AG04449 (cell line): ENCODE data around the gene TMEM150C.

Source experiments
- CTCF ChIA-PET: fragments of 350-600 bp; formaldehyde crosslinking; extraction: SDS; loops from one replicate; lab custom pipeline; 2021; ENCODE audit warnings: antibody characterized with exemption; lab: Yijun Ruan, JAX
- POLR2A ChIA-PET: fragments of 400-600, 350-600 bp; formaldehyde crosslinking; extraction: SDS; loops from one replicate; lab custom pipeline; 2020; ENCODE audit warnings: antibody characterized with exemption, inconsistent platforms; lab: Yijun Ruan, JAX
- DNase-seq: peaks from one replicate; pipeline ENCODE4 v3.0.0-alpha.2; 2010; ENCODE audit warnings: low read depth, low spot score
- H3K4me3 ChIP-seq: 2 replicates; pipeline ENCODE4 v1.5.1; 2011; ENCODE audit warnings: low read depth, mild to moderate bottlenecking, control low read depth, low read length
- TF ChIP-seq, protein P1 (sequence below): IDR thresholded peaks from one replicate; pipeline ENCODE4 v1.5.1; 2011; ENCODE audit warnings: mild to moderate bottlenecking, moderate library complexity, low read length, control low read depth, inconsistent platforms; ENCODE audit not compliant: insufficient read depth; ENCODE audit errors: missing control alignments

Gene TMEM150C

DNA sequence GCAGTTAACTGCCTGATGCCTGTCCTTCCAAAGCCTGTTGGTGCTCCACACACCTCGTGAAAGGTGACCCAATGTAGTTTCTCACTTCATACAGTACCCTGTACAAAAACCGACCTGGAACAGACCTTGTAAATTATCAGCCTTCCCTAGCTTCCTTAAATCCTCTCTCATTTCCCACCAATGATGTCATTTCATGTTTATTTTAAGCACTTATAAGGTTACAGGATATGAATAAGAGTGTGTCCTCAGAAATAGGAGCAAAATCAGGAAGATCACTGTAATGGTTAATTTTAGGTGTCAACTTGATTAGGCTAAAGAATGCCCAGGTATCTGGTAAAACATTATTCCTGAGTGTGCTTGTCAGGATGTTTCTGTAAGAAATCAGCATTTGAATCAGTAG, 44.7 kb downstream of the TMEM150C start:
- no peak overlapping the region for H3K4me3 ChIP-seq
- no peak for DNase-seq
- TF ChIP-seq, protein P1, sequence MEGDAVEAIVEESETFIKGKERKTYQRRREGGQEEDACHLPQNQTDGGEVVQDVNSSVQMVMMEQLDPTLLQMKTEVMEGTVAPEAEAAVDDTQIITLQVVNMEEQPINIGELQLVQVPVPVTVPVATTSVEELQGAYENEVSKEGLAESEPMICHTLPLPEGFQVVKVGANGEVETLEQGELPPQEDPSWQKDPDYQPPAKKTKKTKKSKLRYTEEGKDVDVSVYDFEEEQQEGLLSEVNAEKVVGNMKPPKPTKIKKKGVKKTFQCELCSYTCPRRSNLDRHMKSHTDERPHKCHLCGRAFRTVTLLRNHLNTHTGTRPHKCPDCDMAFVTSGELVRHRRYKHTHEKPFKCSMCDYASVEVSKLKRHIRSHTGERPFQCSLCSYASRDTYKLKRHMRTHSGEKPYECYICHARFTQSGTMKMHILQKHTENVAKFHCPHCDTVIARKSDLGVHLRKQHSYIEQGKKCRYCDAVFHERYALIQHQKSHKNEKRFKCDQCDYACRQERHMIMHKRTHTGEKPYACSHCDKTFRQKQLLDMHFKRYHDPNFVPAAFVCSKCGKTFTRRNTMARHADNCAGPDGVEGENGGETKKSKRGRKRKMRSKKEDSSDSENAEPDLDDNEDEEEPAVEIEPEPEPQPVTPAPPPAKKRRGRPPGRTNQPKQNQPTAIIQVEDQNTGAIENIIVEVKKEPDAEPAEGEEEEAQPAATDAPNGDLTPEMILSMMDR = no peak
- ChIA-PET POLR2A (no interaction called here), CTCF (no interaction called here)

DNA sequence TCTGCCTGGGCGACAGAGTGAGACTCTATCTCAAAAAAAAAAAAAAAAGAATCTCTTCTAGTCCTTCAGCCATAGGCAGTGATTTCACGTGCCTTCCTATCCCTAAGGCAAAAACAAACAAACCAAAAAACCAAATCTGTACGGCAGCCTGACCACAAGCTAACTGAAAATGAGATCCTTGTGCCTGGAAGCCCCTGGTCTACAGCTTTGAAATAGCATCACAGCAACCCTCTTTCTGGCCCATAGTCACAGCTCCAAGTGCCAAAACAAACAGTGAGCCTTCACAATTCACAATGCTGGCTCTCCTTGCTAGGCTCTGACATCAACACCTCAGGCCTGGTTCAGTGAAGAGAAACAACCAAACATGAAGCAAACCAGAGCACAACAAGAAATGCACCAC, 46.1 kb downstream of the TMEM150C start:
- TF ChIP-seq, protein P1 = no peak
- ChIA-PET POLR2A (no interaction called here), CTCF (interaction anchor here (0.9 kb wide), 2 partner anchors 16 to 18 kb away, joined by 3 to 5 read pairs; no protein-coding TSS in a partner anchor)
- no peak overlapping the region for H3K4me3 ChIP-seq
- DNase-seq = peak; percentile 63

DNA sequence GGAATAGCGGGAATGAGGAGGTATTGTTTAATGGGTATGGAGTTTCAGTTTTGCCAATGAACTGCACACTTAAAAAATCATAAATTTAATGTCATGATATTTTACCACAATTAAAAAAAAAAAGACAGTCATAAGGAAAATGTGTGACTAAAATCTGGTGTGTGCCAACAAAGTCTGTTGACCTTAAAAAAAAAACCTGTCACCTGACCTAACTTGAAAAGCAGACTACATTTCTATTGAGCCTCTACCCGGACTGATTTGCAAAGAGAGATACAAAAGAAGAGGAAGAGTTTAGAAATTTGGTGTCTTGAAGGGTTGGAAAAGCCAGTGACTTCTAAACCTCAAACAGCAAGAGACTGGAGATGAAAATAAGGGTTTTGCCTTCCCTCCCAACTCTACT, 48.4 kb downstream of the TMEM150C start:
- DNase-seq = no peak
- TF ChIP-seq, protein P1 = no peak
- CTCF ChIA-PET = interaction anchor here (1.6 kb wide), 1 partner anchor 226 kb away, joined by 4 read pairs; no protein-coding TSS in a partner anchor
- POLR2A ChIA-PET = no interaction called here
- no peak overlapping the region for H3K4me3 ChIP-seq

DNA sequence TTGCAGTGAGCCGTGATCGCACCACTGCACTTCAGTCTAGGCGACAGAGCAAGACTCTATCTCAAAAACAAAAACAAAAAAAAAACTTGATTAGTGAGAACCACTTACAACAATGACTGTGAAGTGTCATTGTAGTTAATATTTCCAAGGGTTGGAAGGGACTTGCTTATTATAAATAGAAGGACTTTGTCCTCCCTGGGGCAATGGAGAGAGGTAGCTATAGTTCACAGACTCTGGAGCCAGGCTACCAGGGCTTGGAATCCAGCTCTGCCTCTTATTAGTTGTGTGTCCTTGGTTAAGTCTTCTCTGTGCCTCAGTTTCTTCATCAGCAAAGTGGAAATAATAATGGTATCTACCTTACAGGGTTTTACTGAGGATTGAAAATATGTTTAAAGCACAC, 51.6 kb downstream of the TMEM150C start:
- H3K4me3 ChIP-seq = no peak overlapping the region
- DNase-seq = no peak
- POLR2A ChIA-PET = no interaction called here
- CTCF ChIA-PET = no interaction called here
- TF ChIP-seq, protein P1 = no peak

DNA sequence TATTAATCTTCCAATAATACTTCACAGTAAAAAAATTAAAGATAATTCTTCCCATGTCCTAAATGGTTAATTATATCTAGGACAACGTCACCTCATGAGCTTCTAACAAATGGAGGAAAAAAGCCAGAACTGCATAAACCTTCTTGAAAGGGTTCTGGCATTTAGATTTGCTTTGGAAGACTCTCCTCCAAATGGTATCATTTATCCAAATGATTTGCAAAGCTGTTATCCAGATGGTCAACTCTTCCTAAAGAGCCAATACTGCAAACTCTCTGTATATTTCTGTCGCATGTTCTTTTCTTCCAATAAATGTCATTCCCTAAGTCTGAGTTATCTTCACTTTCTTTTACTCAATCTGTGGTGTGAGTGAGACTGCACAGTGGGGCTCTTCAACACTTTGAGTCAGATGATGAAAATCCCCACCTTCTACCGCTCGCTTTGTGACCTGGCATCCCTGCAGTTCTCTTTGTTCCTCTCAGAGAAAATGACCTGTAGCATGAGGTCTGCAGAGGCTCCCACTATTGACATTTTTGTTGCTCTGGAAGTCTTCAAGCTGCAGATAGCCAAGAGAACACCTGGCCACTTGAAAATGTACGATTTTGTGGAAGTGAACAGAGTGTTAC, 52.9 kb downstream of the TMEM150C start:
- CTCF ChIA-PET = interaction anchor here (0.6 to 1.0 kb wide), 2 partner anchors 24 to 230 kb away, joined by 3 read pairs; no protein-coding TSS in a partner anchor
- TF ChIP-seq, protein P1 = no peak
- DNase-seq = no peak
- no peak overlapping the region for H3K4me3 ChIP-seq
- POLR2A ChIA-PET = no interaction called here

DNA sequence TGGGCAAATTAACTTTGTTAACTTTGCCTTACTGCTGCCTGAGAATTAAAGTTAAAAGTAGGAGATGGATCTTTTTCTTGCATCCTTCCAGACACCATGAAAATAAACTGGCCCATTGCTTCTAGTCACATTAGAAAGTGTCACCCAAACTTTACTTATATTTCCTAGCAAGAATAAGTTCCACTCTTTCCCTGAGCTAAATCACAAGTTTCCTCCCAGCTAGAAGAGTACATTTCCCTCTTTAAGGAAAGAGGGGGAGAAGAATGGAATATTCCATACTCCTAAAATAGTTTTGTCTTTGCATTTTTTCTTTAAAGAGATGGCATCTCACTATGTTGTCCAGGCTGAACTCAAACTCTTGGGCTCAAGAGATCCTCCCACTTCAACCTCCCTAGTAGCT, 53.8 kb downstream of the TMEM150C start:
- ChIA-PET CTCF (interaction anchor here (1.0 kb wide), 1 partner anchor 231 kb away, joined by 3 read pairs; no protein-coding TSS in a partner anchor), POLR2A (no interaction called here)
- DNase-seq = no peak
- no peak overlapping the region for H3K4me3 ChIP-seq
- TF ChIP-seq, protein P1 = no peak
